C4-2B (cell line): ENCODE measurements around the gene NUDT4.

Experiments used
- ZFX ChIP-seq: fragments of 450-650 bp; IDR thresholded peaks from 2 replicates; pipeline ENCODE4 v1.6.1; 2017
- TF ChIP-seq, protein P1 (sequence below): fragments of 450-650 bp; conservative IDR thresholded peaks from 2 replicates; pipeline ENCODE4 v1.5.1; 2017; ENCODE audit warnings: mild to moderate bottlenecking

DNA sequence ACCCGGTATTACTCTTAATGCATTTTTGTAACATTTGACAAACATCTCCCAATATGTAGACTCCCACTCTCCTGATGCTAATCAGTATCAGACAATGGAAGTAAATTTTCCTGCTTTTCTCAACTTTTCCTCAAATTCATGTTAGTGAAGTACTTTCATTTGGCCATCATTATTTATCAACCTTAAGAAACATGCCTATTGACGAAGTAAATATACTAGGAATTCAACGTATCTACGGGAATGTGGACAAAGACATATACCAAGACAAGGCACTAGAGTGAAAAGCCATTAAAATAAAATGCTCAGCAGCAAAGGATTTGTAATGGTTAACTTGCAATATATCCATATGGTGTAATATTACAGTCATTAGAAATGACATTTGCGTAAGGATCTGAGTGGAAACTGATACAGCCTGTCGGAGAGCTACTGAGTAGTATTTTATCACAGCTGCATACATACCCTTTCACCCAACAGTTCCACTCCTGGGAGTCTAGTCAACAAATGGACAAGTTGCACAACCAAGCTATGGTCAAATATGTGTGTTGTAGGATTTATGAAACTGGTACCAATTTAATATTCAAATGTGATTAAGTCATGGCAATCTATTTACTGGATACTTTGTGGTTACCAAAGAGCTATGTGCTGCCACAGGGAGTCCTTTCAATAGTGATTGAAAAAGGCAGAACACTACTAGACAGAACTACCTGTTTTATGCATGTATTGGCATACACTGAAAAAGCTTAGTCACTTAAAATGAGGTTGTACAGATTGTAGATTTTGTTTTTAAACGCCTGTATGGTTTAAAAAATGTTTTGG, 26.5 kb downstream of the NUDT4 start:
- TF ChIP-seq, protein P1, sequence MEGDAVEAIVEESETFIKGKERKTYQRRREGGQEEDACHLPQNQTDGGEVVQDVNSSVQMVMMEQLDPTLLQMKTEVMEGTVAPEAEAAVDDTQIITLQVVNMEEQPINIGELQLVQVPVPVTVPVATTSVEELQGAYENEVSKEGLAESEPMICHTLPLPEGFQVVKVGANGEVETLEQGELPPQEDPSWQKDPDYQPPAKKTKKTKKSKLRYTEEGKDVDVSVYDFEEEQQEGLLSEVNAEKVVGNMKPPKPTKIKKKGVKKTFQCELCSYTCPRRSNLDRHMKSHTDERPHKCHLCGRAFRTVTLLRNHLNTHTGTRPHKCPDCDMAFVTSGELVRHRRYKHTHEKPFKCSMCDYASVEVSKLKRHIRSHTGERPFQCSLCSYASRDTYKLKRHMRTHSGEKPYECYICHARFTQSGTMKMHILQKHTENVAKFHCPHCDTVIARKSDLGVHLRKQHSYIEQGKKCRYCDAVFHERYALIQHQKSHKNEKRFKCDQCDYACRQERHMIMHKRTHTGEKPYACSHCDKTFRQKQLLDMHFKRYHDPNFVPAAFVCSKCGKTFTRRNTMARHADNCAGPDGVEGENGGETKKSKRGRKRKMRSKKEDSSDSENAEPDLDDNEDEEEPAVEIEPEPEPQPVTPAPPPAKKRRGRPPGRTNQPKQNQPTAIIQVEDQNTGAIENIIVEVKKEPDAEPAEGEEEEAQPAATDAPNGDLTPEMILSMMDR, result no peak
- TF ChIP-seq ZFX, result no peak
